ENCODE measurements around the gene RAMP3.

DNA sequence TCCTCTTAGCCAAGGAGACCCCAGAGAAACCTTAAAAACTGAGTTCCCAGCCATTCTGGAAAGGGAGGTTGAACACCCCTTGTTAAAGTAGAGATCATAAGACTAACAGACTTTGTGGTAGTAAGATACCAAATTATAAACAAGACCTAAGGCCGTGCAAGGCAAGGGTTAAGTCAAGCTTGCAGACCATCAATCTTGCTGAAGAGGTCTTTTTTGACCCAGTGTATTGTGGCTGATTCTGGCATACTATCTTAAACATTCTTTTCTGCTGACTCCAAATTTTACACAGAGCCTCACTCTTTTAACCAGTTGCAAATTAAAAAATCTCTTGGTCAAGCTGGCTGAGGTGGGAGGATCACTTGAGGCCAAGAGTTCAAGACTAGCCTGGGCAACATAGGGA lies 44.9 kb upstream of the RAMP3 start:
- TF ChIP-seq, protein P1, sequence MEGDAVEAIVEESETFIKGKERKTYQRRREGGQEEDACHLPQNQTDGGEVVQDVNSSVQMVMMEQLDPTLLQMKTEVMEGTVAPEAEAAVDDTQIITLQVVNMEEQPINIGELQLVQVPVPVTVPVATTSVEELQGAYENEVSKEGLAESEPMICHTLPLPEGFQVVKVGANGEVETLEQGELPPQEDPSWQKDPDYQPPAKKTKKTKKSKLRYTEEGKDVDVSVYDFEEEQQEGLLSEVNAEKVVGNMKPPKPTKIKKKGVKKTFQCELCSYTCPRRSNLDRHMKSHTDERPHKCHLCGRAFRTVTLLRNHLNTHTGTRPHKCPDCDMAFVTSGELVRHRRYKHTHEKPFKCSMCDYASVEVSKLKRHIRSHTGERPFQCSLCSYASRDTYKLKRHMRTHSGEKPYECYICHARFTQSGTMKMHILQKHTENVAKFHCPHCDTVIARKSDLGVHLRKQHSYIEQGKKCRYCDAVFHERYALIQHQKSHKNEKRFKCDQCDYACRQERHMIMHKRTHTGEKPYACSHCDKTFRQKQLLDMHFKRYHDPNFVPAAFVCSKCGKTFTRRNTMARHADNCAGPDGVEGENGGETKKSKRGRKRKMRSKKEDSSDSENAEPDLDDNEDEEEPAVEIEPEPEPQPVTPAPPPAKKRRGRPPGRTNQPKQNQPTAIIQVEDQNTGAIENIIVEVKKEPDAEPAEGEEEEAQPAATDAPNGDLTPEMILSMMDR (IDR thresholded peaks at IDR 0.05), result no peak
- TF ChIP-seq POLR2A (IDR thresholded peaks at IDR 0.05), result no peak
